ENCODE results near the gene KHDRBS2.
"Not testable (repeated sequence)": the region's sequence is repeated elsewhere in the genome, so short reads cannot be mapped to it uniquely, and the experiment has no call there.

Gene KHDRBS2

GRCh38 chr6:61841958-61842357, 444.1 kb downstream of the KHDRBS2 start:
- DNase-seq, result no peak

DNA sequence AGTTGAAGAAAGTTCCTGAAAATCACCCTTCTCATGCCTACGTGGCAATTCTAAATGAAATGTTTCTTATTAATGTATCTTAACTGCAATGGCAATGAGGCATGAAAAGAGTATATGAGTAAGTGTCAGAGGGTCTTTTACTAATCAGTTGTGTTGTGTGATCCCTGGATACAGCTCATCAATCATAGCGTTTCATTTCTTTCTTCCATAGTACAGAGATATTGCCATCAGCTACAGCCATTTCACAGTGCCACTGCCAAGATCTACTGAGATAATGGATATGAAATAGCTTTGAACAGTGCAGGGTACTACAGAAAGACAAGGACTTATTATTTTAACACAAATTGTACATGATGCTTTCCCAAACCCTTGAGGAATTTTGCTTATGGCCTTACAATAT, 450.8 kb downstream of the KHDRBS2 start:
- DNase-seq, result no peak

- DNase-seq, result no peak
Measured at GRCh38 chr6:61833176-61833755, 452.8 kb downstream of the KHDRBS2 start.

DNA sequence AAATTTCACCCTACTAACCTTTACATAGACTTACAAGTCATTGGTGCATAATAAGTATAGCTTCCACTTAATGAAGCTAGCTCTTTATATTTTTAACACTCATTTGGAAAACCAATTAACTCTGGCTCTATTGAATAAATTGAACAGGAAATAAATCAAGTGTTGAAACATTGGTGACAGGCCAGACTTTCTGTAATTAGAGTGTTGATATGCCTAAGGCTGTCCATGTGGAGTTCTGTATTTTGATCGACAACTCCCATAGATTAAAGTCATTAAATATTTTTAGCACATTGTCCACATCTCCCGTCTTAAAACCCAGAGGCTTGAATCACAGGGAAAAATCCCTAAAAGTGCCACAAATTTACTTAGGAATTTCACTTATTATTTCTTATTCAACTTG, 468.3 kb downstream of the KHDRBS2 start:
- DNase-seq, result no peak

DNA sequence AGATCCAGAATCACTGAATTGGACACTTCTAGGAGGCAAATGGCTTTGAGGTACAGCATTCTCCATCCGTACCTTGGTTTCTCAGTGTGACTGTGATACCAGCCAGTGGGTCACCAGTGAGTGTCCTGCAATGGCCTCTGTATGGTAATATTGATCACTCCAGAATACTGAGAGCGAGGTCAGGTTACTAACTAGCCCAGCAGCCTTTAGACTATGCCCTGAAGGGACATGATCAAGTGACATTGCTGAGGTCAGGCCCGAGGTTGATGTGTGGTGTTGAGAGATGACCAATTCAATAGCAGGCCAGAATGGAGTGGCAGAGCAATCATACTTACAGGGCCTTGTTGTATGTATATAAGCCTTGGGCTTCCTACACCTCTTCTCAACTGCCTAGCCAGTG, 476.0 kb downstream of the KHDRBS2 start:
- DNase-seq, result no peak

- peak; percentile 36 for DNase-seq
Measured at GRCh38 chr6:61809004-61809595, 476.9 kb downstream of the KHDRBS2 start.

DNA sequence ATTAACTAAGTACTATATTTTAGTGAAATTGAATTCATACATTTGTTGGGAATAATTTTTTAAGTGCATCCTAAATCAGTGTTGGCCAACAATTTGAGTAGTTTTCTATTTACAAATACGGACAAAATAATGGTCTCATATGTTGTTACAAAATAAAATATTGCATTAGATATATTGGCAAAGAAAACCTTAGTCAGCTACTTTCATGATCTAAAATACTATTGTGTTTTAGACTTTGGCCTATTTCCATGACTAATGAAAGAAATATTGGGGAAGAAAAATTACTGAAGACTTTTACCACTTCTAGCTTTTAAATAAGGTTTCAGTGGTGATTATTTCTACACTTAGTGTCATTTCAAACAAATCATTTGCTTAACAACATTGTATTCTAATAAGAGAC, 498.0 kb downstream of the KHDRBS2 start:
- no peak for DNase-seq

DNA sequence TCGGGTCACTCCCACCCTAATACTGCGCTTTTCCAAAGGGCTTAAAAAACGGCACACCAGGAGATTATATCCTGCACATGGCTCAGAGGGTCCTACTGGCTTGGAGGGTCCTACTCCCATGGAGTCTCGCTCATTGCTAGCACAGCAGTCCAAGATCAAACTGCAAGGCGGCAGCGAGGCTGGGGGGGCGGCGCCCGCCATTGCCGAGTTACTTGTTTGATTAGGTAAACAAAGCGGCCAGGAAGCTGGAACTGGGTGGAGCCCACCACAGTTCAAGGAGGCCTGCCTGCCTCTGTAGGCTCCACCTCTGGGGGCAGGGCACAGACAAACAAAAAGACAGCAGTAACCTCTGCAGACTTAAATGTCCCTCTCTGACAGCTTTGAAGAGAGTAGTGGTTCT, 516.6 kb downstream of the KHDRBS2 start:
- not testable (repeated sequence) for DNase-seq

DNA sequence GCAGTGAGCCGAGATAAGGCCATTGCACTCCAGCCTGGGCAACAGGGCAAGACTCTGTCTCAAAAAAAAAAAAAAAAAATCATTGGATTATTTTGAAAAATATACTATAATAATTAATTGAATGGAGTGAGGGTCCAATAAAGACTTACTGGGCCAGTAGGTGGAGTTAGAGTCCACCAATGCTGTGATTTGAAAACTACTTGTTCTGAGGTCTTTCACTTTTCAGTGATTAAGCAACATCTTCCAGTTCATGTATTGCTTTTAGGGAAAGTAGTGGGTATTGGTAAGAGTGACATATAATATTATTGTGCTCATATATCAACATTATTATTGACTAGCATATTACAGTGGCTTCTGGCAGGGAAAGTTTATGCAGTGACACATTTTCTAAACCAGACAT, 530.3 kb downstream of the KHDRBS2 start:
- DNase-seq, result no peak

GRCh38 chr6:61751986-61752385, 534.0 kb downstream of the KHDRBS2 start:
- DNase-seq, result no peak

GRCh38 chr6:61745994-61746393, 540.0 kb downstream of the KHDRBS2 start:
- DNase-seq, result no peak

DNA sequence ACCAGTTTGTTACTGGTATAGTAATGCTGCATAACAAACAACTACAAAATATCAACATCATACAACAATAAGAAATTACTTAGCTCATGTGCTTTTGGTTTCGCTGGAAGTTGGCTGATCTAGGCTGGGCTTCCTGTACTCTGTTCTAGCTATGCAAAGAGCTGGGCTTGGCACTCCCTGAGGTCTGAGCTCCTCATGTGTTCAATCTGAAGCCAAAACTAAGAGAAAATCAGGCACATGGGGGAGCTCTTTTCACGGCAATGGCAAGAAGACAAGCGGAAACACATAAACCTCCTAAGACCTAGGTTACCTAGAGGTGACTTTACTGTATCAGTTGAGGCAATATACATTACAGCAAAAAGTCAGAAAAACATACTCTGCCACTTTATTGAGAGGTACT, 574.2 kb downstream of the KHDRBS2 start:
- DNase-seq, result peak; percentile 10

DNA sequence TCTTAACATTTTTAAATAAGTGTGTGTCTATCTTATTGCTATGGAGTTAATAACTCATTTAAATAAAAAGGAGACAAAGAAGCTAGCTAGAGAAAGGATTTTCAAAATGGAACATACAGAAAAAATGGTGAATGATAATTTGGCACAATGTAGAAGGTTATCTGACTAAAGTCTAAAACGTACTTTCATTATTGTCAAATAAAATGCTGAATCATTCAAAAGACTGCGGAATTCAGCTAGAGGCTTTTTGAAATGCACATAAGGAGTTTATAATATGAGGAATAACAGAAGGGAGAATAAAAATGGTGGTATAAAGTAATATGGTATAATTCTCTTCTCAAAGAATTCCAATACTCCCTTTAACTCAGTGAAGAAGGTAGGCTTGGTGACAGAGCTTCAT, 597.9 kb downstream of the KHDRBS2 start:
- DNase-seq, result no peak

DNA sequence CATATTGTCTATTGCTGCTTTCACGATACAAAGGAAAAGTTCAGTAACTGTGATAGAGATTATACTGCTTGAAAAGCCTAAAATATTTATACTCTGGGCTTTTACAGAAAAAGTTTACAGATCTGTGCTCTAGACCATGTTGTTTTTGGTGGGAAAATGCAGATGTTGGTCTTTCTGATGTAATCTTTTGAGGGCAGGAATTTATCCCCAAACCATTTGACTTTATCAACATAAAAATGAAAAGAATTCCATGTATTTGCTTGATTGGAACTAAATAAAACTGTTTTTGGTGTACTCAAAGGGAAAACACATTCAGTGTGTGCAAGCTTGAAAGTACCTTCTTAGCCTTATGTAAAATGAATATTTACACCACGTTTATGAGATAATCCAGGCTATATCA, 603.5 kb downstream of the KHDRBS2 start:
- DNase-seq, result no peak

GRCh38 chr6:61679625-61680024, 606.4 kb downstream of the KHDRBS2 start:
- no peak for DNase-seq

DNA sequence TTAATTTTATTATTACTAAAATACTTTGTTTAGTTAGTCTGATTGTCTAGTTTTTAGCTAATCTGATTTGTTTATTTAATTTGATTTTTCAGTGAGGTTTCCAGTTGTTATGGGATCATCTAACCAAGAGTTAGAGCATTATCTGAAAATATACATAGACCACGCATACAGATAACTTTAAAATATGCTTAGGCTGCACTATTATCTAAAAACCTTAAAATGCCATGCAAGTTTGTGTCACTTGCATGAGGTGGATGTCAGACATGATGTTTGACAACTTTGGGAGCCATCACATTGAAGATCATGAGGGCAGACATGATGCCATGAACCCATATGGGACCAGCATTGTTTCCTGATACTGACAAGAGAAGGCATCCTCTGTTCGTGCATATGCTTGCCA, 610.3 kb downstream of the KHDRBS2 start:
- DNase-seq, result no peak

- no peak for DNase-seq
Measured at GRCh38 chr6:61649845-61650244, 636.2 kb downstream of the KHDRBS2 start.

GRCh38 chr6:61640463-61640862, 645.6 kb downstream of the KHDRBS2 start:
- no peak for DNase-seq
